C4-2B (cell line): ENCODE results near the gene IZUMO1R.

Experiments
- H3K27ac ChIP-seq: fragments of 450-650 bp; 2 replicates; pipeline ENCODE4 v1.5.1; 2017
- CTCF ChIP-seq: fragments of 450-650 bp; conservative IDR thresholded peaks from 2 replicates; pipeline ENCODE4 v1.5.1; 2017; ENCODE audit warnings: mild to moderate bottlenecking
- ZFX ChIP-seq: fragments of 450-650 bp; IDR thresholded peaks from 2 replicates; pipeline ENCODE4 v1.6.1; 2017

The IZUMO1R gene

GRCh38 chr11:94309757-94310156, 5.4 kb downstream of the IZUMO1R start:
- no peak overlapping the region for H3K27ac ChIP-seq
- TF ChIP-seq ZFX (no peak), CTCF (no peak)

- TF ChIP-seq ZFX (no peak), CTCF (no peak)
- H3K27ac ChIP-seq, result no peak overlapping the region
Observed at GRCh38 chr11:94310191-94310875, 6.0 kb downstream of the IZUMO1R start.

DNA sequence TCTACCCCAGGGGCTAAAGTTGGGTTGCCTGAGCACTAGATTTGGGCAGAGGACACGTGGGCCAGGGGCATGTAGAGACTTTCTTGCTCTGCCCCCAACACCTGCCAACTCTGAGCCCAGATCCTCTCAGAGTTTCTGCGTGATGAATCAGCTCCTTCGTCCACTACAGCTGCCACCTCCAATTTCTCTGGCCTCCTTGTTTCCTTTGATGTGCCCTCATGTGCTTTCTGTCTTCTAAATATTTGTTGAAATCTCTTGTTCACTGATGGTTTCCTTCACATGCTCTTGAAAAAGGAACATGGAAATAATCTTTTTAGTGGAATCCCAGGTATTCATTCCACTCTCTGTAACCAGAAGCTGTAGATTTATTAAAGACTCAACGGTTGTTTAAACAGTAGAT, 8.0 kb downstream of the IZUMO1R start:
- H3K27ac ChIP-seq, result no peak overlapping the region
- TF ChIP-seq CTCF (no peak), ZFX (no peak)

GRCh38 chr11:94314064-94314463, 9.7 kb downstream of the IZUMO1R start:
- no peak for TF ChIP-seq ZFX
- TF ChIP-seq CTCF, result no peak
- H3K27ac ChIP-seq, result no peak overlapping the region

DNA sequence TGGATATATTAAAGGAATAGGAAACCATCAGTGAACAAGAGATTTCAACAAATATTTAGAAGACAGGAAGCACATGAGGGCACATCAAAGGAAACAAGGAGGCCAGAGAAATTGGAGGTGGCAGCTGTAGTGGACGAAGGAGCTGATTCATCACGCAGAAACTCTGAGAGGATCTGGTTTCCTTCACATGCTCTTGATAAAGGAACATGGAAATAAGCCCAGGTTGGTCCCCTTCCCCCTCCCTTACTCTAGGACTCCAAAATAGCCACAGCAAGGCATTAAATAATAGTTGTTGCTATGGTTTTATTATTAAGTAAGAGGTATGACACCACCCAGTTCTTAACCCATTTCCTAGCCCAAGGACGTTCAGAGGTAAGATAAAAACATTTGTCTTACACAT, 11.3 kb downstream of the IZUMO1R start:
- no peak overlapping the region for H3K27ac ChIP-seq
- no peak for TF ChIP-seq ZFX

DNA sequence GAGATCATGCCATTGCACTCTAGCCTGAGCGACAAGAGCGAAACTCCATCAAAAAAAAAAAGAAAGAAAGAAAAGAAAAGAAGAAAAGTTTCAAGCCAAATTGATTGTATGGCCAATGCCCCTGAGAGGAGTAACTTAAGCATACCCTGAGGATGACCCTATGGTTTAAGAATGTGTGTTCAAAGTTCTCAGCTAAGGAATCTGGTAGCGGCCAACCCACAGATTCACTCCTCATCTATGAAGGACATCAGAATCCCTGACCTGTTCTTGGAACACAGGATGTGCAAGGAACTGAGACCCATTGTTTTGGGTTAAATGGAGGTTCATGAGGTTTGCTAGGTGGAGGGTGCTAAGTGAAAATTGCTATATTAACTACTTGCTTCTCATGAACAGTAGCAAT, 18.1 kb downstream of the IZUMO1R start:
- TF ChIP-seq ZFX, result no peak
- no peak for TF ChIP-seq CTCF
- no peak overlapping the region for H3K27ac ChIP-seq

DNA sequence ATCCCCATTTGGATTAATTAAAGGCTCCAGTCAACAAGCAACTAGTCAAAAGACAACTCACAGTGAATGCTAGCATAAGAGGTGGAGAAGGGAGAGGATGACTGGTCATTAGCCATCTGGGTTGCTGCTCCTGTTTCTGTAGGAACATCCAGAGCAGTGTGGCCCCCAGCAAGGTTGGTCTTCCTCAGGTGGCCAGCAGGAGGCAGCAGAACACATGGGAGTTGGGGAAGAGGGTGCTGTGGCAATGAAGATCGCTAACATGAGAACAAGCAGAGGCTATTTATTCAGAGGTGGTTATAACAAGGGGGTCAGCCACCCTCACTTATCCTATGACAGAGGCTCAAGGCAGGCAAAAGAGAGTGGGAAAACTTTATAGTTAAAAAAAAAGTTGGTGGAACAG, 21.3 kb downstream of the IZUMO1R start:
- TF ChIP-seq CTCF (peak; percentile 87), ZFX (no peak)
- H3K27ac ChIP-seq, result no peak overlapping the region

DNA sequence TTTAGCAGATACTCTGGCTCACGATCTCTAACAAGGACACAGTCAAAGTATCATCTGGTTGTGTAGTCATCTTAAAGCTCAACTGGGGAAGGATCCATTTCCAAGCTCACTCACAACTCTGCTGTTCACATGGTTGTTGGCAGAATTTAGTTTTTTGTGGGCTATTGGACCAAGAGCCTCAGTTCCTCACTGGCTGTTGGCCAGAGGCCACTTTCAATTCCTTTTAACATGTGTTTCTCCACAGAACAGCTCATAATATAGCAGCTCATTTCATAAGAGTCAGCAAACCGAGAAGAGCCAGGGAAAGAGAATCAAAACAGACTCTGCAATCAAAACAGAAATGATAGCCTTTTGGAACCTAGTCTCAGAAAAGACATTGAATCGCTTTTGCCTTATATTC, 22.6 kb downstream of the IZUMO1R start:
- no peak for TF ChIP-seq CTCF

More for the DNA sequence above, 22.6 kb downstream of the IZUMO1R start:
- H3K27ac ChIP-seq, result no peak overlapping the region
